HCT116 (cell line): ENCODE results near the gene BTLA. TPM values are rescaled to one million over a fixed set of nuclear protein-coding genes. Genes with fewer than 3 reads are reported as not detected.

Source experiments
- ATAC-seq: fragments of 200-7000 bp; cut with Tn5 transposase; 2 replicates; pipeline ENCODE4 v1.9.1; 2020; ENCODE audit warnings: mild to moderate bottlenecking, moderate library complexity
- BruUV-seq: library from RNA; stranded (reverse); fragments of 400-500 nt; replicated peaks from 2 replicates; lab custom pipeline; 2021; lab: Mats Ljungman, UMichigan
- CTCF ChIA-PET: fragments of 300-600 bp; sonication (Branson Sonifier 250); formaldehyde crosslinking; loops from one replicate; lab custom pipeline; 2021; ENCODE audit warnings: antibody characterized with exemption; lab: Charles Lee
- POLR2A ChIA-PET: fragments of 300-600, 350-600 bp; sonication (Branson Sonifier 250); formaldehyde crosslinking; loops from one replicate; lab custom pipeline; 2021; ENCODE audit warnings: antibody characterized with exemption; lab: Charles Lee
- RAD21 ChIA-PET, 2 experiments: fragments of 300-600 bp; sonication (Branson Sonifier 250); formaldehyde crosslinking; loops; one replicate each; lab custom pipeline; 2023; ENCODE audit warnings: low total read pairs in 2 of 2; ENCODE audit not compliant: uncharacterized antibody in 2 of 2, unreplicated experiment in 2 of 2, low non-redundant PET in 1 of 2; lab: Charles Lee
- DNase-seq: peaks from one replicate; pipeline ENCODE4 v3.0.0-alpha.2; 2010; ENCODE audit warnings: low read depth, low spot score
- H2AFZ ChIP-seq: fragments of 200-600 bp; shearing (Covaris generic), sonication (generic); 2 replicates; pipeline ENCODE4 v1.6.1; 2017; ENCODE audit warnings: low read depth, mixed run types, mixed read lengths, antibody characterized with exemption, low read length; ENCODE audit not compliant: poor library complexity, severe bottlenecking
- H3K27ac ChIP-seq: 2 replicates; pipeline ENCODE4 v1.5.1; 2012; ENCODE audit warnings: low read depth, low read length
- H3K27me3 ChIP-seq: fragments of 200-600 bp; sonication (generic); 2 replicates; pipeline ENCODE4 v1.6.1; 2016; ENCODE audit warnings: mixed run types, low read length, mixed read lengths; ENCODE audit not compliant: insufficient read depth
- H3K36me3 ChIP-seq, 2 experiments: fragments of 200-500 bp in 1 of 2; fragments of 200-600 bp in 1 of 2; sonication (Bioruptor generic) in 1 of 2; sonication (generic) in 1 of 2; 2 replicates each; pipeline versions ENCODE4 v1.5.1 to v1.6.1; 2014 to 2016; ENCODE audit warnings: low read length in 2 of 2, inconsistent platforms in 1 of 2, mixed read lengths in 1 of 2, mixed run types in 1 of 2; ENCODE audit not compliant: insufficient read depth in 2 of 2, control insufficient read depth in 1 of 2
- H3K4me1 ChIP-seq, 2 experiments: fragments of 200-600 bp in 1 of 2; sonication (generic) in 1 of 2; 2 replicates each; pipeline versions ENCODE4 v1.5.1 to v1.6.1; 2012 to 2017; ENCODE audit warnings: low read length in 2 of 2, inconsistent platforms in 1 of 2, mild to moderate bottlenecking in 1 of 2, mixed read lengths in 1 of 2, mixed run types in 1 of 2, moderate library complexity in 1 of 2; ENCODE audit not compliant: insufficient read depth in 2 of 2, control insufficient read depth in 1 of 2
- H3K4me2 ChIP-seq: fragments of 200-600 bp; sonication (generic); 2 replicates; pipeline ENCODE4 v1.6.1; 2017; ENCODE audit warnings: mixed run types, low read length, mixed read lengths
- H3K4me3 ChIP-seq, 2 experiments: fragments of 200-600 bp in 1 of 2; sonication (generic) in 1 of 2; replicated peaks in 1 of 2; 2 replicates each; pipeline ENCODE4 v1.5.1; 2011 to 2016; ENCODE audit warnings: low read length in 2 of 2, control low read depth in 1 of 2, low read depth in 1 of 2, mild to moderate bottlenecking in 1 of 2, mixed read lengths in 1 of 2, mixed run types in 1 of 2
- H3K79me2 ChIP-seq: fragments of 200-600 bp; sonication (generic); 2 replicates; pipeline ENCODE4 v1.6.1; 2017; ENCODE audit warnings: mild to moderate bottlenecking, mixed run types, low read length, moderate library complexity, mixed read lengths; ENCODE audit not compliant: insufficient read depth
- H3K9ac ChIP-seq: fragments of 200-600 bp; sonication (generic); 2 replicates; pipeline ENCODE4 v1.6.1; 2016; ENCODE audit warnings: low read length, mixed read lengths
- H3K9me2 ChIP-seq: fragments of 200-600 bp; sonication (generic), shearing (Covaris generic); 2 replicates; pipeline ENCODE4 v1.6.1; 2017; ENCODE audit warnings: mixed run types, mild to moderate bottlenecking, moderate library complexity; ENCODE audit not compliant: insufficient read depth
- H3K9me3 ChIP-seq, 2 experiments: fragments of 200-500 bp in 1 of 2; fragments of 200-600 bp in 1 of 2; sonication (Bioruptor generic) in 1 of 2; sonication (generic) in 1 of 2; 2 replicates each; pipeline ENCODE4 v1.6.1; 2014 to 2017; ENCODE audit warnings: low read length in 2 of 2, mixed read lengths in 2 of 2, inconsistent platforms in 1 of 2, low read depth in 1 of 2, mild to moderate bottlenecking in 1 of 2, mixed run types in 1 of 2, moderate library complexity in 1 of 2; ENCODE audit not compliant: control insufficient read depth in 1 of 2, insufficient read depth in 1 of 2
- H4K20me1 ChIP-seq: fragments of 200-600 bp; sonication (generic), shearing (Covaris generic); 2 replicates; pipeline ENCODE4 v1.6.1; 2017; ENCODE audit warnings: mixed run types, mild to moderate bottlenecking, moderate library complexity; ENCODE audit not compliant: insufficient read depth
- CBX3 ChIP-seq: IDR thresholded peaks from 2 replicates; pipeline ENCODE4 v1.6.1; 2012; ENCODE audit warnings: low read depth
- EGR1 ChIP-seq: IDR thresholded peaks from 2 replicates; pipeline ENCODE4 v1.6.1; 2012; ENCODE audit warnings: low read depth
- EZH2phosphoT487 ChIP-seq: fragments of 200-600 bp; IDR thresholded peaks from 2 replicates; pipeline ENCODE4 v1.6.1; 2018; ENCODE audit warnings: antibody characterized with exemption, borderline replicate concordance
- JUND ChIP-seq: IDR thresholded peaks from 2 replicates; pipeline ENCODE4 v1.6.1; 2012
- POLR2A ChIP-seq: IDR thresholded peaks from 2 replicates; pipeline ENCODE4 v1.7.0; 2011; ENCODE audit warnings: borderline replicate concordance; ENCODE audit not compliant: insufficient read depth, insufficient read length; ENCODE audit errors: extremely low read depth
- RAD21 ChIP-seq: IDR thresholded peaks from 2 replicates; pipeline ENCODE4 v1.6.1; 2012; ENCODE audit warnings: low read depth, mild to moderate bottlenecking
- YY1 ChIP-seq: IDR thresholded peaks from 2 replicates; pipeline ENCODE4 v1.6.1; 2011; ENCODE audit warnings: low read length, low read depth, moderate library complexity, mild to moderate bottlenecking; ENCODE audit not compliant: insufficient replicate concordance; ENCODE audit errors: extremely low read depth
- ZFX ChIP-seq: fragments of 450-650 bp; IDR thresholded peaks from 2 replicates; pipeline ENCODE4 v1.6.1; 2017
- ZNF274 ChIP-seq: fragments of 200-500 bp; sonication (Bioruptor generic); IDR thresholded peaks from 2 replicates; pipeline ENCODE4 v1.6.1; 2014; ENCODE audit warnings: mild to moderate bottlenecking, low read depth, low read length, inconsistent platforms
- intact Hi-C: fragments of 100-400 bp; cut with micrococcal nuclease; formaldehyde crosslinking; loops from 2 replicates; pipeline ENCODE4 v1.10.0; 2022
- total RNA-seq: library from RNA; stranded (reverse); gene quantifications from one replicate; pipeline ENCODE4 v1.2.1, GENCODE V29; 2021; ENCODE audit not compliant: unreplicated experiment
- TF ChIP-seq, protein P1 (sequence below): IDR thresholded peaks from 2 replicates; pipeline ENCODE4 v1.6.1; 2012

Gene BTLA
- total RNA-seq, 1 experiment from 2014 or later, result 0.17 TPM

DNA sequence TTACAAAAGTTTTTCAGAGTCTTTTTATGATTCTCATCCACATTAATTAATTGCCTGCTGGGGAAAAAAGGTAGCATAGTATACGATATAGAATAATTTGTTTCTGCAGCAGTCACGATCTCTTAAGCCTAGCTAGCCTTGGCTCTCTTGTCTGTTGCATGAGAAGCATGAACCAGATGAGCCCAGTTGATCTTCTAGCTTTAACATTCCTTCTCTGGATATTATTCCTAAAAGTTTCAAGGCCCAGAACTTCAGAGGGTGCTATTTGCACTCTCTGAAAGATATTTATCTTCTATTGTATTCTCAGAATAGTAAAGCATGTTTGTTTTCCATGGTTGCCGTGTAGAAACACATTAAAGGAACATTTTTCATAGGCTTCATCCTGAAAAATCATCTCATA, 69.3 kb downstream of the BTLA start:
- intact Hi-C loops, result no loop called here
- no peaks in the 10 kb centered on the region for H3K36me3 ChIP-seq
- H3K9ac ChIP-seq, result no peak overlapping the region
- H4K20me1 ChIP-seq, result no peaks in the 10 kb centered on the region
- TF ChIP-seq EGR1 (no peak), EZH2phosphoT487 (no peak)
- no peak overlapping the region for H3K4me2 ChIP-seq
- no TSS peak for BruUV-seq
- ATAC-seq (no peak), DNase-seq (no peak)
- no peaks in the 10 kb centered on the region for H3K9me3 ChIP-seq
- H3K79me2 ChIP-seq, result no peaks in the 10 kb centered on the region
- CTCF ChIA-PET, result no interaction called here
- no peaks in the 10 kb centered on the region for H3K9me2 ChIP-seq
- H3K27ac ChIP-seq, result no peak overlapping the region
- RAD21 ChIA-PET, result no interaction called here
- H3K4me3 ChIP-seq, result no peak overlapping the region
- H2AFZ ChIP-seq, result no peak overlapping the region
- no peaks in the 10 kb centered on the region for H3K4me1 ChIP-seq
- H3K27me3 ChIP-seq, result no peaks in the 10 kb centered on the region
- POLR2A ChIA-PET, result no interaction called here

DNA sequence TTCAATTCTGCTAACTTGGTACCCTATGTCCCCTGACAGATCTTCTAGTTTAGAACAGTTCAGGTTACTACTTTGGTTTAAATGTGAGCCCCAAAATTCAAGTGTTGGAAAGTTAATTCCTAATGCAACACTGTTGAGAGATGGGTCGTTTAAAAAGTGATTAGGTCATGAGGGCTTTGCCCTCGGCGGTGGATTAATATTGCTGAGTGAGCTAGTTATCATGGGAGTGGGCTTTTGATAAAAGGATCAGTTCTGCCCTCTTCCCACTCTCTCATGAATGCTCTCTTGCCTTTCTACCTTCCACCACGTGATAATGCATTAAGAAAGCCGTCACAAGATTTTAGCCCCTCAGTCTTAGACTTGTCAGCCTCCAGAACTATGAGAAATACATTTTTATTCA, 72.1 kb downstream of the BTLA start:
- Histone ChIP-seq H3K36me3 (no peaks in the 10 kb centered on the region), H3K27ac (no peak overlapping the region), H3K9me3 (no peaks in the 10 kb centered on the region), H3K79me2 (no peaks in the 10 kb centered on the region), H3K4me3 (no peak overlapping the region), H3K4me2 (no peak overlapping the region), H3K9me2 (no peaks in the 10 kb centered on the region), H3K4me1 (no peaks in the 10 kb centered on the region), H2AFZ (no peak overlapping the region), H3K9ac (no peak overlapping the region), H3K27me3 (no peaks in the 10 kb centered on the region), H4K20me1 (no peaks in the 10 kb centered on the region)
- intact Hi-C loops, result no loop called here
- ChIA-PET POLR2A (no interaction called here), RAD21 (no interaction called here), CTCF (no interaction called here)
- DNase-seq (no peak), ATAC-seq (no peak)
- BruUV-seq, result no TSS peak
- TF ChIP-seq CBX3 (no peak), ZNF274 (no peak), ZFX (no peak), EZH2phosphoT487 (no peak), YY1 (no peak), JUND (no peak), RAD21 (no peak), POLR2A (no peak)
- TF ChIP-seq, protein P1, sequence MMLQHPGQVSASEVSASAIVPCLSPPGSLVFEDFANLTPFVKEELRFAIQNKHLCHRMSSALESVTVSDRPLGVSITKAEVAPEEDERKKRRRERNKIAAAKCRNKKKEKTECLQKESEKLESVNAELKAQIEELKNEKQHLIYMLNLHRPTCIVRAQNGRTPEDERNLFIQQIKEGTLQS, result no peak
